Activated CD4-positive, alpha-beta T cell treated with anti-CD3 and anti-CD28 coated beads for 24 hours (primary cell): ENCODE data around the gene EXT2.

Experiments used
- DNase-seq, 2 donors: peaks; one replicate each; pipeline ENCODE4 v3.0.0-alpha.2; 2020; ENCODE audit warnings: low read depth in 2 of 2

Gene EXT2

DNA sequence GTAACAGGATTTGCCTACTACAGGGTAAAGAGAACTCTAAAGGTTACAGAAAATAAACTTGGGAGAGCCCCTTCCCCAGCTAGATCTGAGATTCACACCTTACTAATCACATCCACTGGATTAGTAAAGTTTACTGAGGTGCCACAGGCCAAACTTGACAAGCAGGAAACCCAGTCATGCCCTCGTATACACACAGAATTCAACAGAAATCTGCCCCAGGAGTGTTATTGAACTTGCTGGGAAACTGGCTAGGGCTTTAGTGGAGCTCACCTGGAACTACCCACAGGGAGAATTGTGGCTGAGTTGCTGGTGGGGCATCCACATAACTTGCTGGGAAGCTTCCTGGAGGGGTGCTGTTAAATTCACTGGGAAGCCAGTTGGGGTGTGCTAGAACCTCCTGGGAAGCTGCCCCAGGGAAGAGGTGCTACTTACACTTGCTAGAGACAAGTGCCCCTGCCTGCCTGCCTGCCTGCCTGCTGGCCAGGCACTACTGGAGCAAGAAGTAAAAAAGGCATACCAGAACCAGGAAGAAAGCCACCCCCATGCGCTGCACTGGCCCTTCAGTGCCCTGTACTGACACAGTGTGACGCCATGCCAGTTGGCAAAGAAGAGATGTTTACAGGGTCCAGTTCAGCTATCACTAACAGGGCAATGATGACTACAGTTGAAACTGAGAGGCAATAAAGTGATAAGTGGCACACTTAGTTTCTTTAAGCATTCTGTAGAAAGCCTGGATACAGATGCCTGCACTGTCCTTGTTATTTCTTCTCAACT lies 108.0 kb downstream of the EXT2 start:
- DNase-seq: no peak

DNA sequence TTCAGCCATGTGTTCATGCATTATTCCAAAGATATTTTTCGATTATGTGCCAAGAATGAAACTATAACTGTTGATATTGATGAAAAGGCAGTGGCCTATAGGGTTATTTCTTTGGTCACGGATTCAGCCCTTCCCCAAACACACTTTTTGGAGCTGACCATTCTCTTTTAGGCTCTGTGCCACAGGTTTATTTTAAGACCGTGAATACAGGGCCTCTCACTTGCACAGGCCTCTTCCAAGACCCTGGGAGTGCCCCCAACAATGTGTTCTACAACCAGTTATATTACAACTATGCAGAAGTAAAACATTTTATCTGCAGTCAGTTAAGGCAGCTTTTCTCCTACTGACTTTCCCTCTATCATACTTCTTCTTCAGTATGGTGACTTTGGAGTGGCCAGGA lies 109.9 kb downstream of the EXT2 start:
- DNase-seq: no peak

DNA sequence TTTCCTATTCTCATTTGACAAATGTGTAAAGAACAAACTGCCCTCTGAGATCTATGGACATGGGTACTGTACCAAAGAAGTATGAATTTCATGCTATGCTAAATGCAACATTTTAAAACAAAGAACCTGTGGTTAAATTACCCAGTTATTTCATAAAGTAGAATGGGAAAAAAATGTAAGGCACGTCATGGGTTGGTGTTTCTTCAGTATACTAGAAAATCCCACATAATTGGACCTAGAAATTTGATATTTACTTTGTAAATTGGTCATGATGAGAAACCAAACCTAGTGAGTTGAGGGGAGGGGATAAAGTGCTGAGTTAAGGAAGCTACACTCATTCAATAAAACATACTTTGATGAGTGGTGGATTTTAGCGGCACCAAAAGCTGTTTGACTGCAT lies 110.4 kb downstream of the EXT2 start:
- DNase-seq: no peak

DNA sequence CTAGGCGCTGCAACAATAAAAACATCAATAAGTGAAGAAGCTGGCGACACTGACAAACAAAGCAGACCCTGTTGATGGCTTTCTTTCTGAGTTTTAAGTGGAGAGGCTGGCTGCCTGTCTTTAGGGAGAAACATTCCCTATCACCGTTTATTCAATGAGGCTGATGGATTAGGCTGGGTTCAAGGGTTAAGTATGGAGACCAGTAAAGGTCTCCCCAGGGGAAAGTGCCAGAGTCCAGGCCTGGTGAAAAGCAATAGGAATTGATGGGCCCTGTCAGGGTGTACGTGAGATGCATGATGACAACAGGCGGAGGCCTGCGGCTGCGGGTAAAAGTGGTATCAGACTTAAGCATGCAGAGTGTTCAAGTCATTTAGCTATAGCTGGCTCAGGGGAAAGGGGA lies 111.8 kb downstream of the EXT2 start:
- DNase-seq: no peak

DNA sequence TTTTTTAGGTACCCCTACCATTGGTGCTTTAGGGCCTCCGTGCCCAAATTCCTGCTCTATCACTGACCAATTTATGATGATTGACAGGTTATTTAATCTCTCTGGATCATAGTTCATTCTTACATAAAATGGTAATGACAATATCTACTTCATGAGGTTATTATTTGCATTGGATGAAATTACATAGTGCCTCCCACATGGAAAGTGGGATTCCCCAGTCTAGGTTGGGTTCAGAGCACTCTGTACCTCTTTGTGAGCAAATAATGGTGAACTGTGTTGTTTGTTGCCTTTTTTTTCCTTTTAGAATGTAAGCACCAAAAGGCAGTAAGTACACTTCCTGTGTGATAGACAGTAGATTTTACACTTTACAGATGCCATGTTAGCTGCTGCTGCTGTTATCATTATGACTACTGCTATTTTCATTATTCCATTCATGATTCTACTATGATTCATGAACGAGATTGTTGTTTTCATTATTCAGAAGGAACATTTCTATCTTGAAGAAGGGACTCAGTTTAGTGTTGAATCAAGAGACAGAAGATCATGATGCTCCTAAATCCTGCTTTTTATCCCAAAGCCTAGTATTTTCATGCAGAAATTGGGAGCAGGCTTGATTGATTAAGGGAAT lies 113.6 kb downstream of the EXT2 start:
- DNase-seq: no peak

DNA sequence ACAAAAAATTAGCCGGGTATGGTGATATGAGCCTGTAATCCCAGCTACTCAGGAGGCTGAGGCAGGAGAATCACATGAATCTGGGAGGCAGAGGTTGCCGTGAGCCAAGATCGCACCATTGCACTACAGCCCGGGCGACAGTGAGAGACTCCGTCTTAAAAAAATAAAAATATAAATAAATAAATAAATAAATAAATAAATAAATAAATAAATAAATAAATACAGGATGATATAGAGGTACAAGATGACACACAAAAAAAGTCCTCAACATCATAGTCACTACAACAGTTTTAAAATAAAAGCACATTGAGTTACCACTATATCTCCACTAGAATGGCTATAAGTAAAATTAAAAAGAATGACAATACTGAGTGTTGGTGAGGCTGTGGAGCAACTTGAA lies 116.7 kb downstream of the EXT2 start:
- no peak for DNase-seq

DNA sequence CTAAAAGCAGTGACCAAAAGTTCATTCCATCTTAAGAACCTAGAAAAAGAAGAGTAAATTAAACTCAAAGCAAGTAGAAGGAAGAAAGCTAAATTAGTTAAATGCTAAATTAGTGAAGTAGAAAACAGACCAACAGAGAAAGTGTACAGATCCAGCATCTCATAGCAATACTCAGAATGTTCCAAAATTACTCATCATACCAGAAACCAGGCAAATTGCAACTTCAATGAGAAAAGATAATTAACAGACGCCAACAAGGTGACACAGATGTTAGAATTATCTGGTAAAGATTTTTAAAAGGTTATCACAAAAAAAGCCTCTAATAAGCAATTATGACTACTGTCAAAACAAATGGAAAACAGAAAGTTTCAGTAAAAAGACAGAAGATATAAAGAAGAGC lies 117.7 kb downstream of the EXT2 start:
- DNase-seq: no peak

DNA sequence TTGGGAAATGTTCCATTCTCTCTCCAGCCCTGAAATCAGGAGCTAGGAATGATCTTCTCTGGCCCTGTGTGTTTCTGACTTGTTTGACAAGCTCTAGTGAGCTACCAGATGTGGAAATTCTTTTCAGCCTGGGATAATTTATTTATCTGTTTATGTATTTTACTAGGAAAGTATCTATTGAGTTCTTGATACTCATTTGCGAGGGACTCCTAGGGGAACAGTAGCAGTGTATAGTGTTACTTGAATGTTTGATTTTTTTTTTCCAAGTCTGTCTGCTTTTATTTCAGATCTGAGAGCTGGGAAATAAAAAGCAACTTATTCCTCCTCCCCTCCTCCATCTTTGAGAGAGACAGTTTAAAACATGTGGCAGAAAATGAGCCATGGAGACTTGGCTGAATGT lies 122.0 kb downstream of the EXT2 start:
- DNase-seq: no peak

DNA sequence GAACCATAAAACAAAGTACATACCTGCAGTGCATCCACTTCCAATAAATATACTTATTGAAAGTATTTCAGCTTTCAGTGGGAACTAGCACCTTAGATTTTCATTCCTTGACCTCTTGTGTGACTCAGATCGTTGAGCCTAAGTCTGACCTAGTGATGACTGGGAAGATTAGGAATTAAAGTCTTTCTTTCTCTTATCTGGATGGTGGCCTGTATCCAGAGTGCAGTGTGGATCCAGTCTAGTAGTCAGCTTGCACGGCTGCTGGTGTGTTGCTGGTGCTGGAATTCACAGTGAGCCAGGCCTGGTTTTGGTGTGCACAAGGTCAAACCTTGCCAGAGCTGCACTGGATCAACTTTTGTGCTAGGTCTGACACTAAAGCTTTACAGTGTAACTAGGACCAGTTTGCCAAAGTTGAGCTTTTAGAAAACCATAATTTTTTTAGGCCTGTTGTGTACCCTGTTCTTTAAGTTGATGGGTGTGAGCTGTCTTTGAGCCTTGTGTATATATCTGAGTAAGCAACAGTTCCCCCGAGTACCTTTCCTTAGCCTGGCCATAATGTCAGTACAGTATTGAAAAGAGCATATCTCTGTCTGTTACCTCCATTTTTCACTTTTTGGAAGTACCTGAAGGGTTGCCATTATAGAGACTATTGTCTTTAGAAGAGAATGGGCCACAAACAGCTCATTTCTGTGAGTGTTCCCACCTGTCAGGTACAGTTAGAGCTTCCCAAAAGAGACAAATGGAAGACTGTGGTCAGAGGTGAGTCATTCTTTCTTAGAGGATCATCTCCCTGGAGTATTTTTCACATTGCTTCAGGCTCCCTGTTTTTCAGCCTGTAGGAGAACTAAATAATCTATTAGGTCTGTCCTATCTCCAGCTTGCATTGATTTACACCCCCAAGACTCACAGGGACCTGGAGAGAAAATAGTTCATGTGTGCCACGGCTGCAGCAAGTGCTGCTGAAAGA lies 124.6 kb downstream of the EXT2 start:
- no peak for DNase-seq

DNA sequence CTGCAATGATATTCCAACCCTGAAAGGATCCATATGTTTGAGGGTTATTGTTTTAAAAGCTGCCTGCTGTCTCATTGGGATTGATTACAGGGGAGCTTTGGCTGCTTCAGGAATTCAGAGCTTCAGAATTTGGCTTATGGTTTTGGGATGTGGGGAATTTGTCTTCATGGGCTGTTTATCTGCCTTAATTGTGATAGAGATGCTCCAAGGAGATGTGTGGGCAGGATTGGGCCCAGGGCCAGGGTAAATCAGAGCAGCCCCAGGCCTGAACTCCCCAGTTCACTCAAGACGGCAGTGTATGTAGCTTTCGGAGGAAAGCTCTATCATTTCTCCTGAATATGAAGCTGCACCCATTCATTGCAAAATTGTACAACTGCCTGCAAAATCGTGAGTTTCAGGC lies 126.0 kb downstream of the EXT2 start:
- DNase-seq: no peak

DNA sequence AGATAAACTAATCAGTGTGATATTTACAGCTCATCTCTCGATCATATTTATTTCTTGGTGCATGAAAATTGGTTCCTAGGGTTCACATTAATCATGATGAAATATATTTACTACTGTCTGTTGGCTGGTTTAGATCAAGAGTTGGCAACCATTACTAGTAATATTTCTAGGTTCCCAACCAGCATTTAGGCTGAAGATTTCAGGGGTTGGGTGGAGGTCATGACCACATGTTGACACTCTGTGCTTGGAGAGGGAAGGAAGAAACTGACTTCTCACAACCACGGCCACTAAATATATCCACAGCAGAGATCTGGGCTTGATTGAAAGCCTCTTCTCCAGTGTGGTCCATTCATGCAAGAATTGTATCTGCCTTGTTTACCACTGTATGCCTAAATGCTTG lies 126.5 kb downstream of the EXT2 start:
- no peak for DNase-seq

DNA sequence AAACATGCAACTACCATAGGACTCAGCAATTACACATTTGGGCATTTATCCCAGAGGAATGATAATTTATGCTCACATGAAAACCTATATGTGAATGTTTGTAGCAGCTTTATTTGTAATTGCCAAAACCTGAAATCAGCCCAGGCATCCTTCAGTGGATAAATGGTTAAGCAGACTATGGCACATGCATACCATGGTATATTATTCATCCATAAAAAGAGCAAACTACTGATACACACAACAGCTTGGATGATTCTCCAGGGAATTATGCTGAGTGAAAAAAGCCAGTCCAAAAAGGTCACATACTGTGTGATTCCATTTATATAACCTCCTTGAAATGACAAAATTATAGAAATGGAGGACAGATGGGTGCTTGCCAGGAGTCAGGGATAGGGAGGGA lies 127.8 kb downstream of the EXT2 start:
- no peak for DNase-seq

DNA sequence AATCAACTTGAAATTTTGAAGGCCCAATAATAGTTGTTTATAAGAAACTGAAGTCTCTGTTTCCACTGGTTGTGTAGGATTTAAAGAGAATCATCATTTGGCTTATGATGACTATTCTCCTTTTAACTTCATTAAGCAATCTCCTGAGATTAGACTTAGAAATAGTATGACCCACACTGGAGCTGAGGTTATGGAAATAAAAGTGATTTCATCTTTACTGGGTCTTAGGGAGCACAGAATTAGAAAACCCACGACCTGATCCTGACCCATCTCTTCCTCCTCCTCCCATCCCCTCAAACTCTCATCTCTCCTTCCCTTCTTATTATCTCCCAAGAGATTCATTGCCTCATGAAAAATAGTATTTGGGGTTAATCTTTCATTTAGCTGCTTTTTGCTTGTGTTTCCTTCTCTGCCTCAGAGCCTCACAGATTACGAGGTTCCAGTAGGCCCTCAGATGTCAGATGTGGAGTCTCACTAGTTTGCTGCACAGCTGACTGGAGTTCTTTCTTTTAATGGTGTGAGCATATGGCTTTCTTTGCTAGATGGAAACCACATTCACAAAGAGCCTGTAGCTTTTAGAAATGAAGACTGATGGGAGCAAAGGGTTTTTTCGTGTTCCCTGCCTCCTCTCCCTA lies 129.5 kb downstream of the EXT2 start:
- no peak for DNase-seq

DNA sequence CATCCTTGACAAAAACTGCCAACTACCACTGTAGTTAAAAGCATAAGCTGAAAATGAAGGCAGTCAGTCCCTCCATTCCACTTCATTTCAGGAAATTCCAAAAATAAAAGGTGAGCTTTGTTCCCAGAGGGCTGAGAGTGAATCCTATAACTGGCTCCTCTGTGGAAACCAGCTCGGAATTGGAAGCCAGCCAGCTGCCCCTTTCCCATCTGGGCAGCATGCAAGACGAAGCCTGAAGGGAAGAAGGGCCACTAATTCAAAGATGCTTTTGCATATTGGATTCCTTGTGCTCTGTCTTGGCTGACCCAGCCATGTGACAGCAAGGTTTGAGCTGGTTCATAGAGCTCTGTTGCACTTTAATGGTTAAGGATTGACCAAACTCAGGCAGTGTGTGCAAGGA lies 131.0 kb downstream of the EXT2 start:
- DNase-seq: no peak

DNA sequence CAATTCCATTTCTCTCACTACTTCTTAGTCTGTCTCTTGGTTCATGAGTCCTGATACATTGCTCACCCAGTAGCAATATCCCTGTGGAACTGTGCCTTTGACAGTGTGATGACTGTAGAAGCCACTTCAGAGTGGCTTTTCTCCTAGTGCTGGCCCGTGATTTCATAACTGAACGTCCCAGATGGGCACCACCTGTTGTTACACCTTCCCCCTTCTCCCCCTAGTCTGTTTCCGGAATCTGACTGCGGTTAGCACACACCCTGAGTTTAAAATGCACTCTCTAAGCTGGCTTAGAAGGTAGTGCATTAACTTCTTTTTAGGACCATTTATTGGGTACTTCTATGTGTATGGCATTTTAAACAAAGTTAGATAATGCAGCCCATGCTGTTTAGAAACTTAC lies 131.5 kb downstream of the EXT2 start:
- DNase-seq: no peak

DNA sequence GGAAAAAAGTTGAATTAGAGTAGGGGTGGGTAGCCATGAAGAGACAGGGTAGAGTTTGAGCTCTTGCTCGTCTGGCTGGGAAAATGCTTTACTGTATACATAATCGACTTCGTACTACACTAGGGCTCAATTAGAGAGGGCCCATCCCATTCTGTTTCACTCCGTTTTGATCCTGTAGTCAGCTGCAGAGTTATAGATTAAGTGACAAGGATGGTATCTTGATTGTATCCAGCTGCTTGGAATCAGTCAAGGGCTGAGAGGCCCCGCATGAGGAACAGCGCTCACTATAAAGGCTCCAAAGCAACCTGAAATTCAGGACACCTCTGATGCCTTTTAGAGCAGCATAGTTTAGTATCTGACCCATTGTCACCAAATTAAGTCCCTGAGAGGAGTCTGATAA lies 132.9 kb downstream of the EXT2 start:
- no peak for DNase-seq

DNA sequence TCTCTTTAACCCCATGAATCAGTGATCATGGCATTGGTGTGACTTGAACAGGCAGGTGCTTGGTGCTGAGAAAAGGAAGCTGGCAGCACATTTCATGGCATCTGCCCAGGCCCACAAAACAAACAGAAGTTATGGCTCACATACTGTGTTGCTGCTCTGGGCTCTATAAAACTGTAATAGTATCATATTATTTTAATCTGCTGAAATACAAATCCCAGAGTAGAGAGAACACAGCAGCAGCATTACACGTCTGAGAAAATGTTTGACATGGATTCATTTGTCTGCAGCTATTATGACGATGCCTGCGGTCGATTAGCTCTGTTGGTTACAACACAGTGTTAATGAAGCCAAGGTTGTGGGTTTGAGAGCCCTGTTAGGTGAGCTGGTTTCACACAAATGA lies 133.6 kb downstream of the EXT2 start:
- no peak for DNase-seq

DNA sequence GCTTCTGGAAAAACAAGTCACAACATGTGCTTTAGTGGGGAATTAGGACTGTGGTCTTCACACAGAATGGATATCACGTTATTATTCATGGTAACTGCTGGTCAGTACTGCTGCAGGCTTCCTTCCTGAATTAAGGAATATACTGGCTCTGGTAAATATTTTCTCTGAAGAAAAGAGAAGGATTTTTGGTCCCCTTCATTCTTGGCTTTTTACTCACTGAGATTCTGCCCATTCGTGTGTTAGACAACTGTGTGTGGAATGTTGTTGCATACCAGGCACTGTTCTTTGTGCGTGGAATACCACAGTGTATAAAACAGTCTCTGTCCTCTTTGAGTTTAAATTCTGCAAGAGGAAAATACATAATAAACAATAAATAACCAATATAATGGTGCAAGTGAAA lies 134.1 kb downstream of the EXT2 start:
- no peak for DNase-seq

DNA sequence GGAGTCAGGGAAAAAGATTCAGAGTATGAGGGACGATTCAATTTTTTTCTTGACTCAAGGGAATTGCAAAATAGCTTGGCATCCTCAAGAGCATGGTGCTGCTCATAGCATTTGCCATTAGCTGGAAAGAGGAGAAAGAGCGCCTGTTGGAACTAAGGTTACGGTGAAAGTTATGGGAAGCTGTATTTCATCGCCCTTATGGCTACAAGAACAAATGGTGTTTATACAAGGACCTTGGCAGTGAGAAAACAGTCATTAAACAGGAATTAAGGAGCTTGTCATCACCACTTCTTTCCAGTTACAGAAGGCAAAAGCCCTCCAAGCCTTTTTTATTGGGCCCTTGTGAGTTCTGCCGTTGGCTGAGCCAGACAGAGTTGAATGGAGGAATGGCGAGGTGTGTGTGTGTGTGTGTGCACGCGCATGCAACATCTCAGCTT lies 140.3 kb downstream of the EXT2 start:
- no peak for DNase-seq

DNA sequence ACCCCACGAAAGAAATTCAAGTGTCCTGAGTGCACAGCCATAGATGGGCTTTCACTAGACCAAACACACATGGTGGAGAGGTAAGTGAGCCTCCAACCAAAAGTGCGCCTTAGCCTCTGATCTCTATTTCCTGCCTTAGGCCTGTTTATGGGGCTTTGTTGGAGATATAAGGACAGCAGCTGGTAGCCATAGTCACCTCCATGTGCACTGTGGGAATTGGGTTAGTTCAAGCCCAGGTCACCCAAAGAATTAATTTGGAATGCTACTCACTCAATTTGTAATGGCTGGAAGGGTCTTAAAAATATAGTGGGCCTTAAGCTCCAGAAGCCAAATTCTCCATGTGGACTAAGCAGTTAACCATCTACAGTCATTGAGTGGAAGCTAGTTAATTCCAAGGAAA lies 140.8 kb downstream of the EXT2 start:
- DNase-seq: no peak

DNA sequence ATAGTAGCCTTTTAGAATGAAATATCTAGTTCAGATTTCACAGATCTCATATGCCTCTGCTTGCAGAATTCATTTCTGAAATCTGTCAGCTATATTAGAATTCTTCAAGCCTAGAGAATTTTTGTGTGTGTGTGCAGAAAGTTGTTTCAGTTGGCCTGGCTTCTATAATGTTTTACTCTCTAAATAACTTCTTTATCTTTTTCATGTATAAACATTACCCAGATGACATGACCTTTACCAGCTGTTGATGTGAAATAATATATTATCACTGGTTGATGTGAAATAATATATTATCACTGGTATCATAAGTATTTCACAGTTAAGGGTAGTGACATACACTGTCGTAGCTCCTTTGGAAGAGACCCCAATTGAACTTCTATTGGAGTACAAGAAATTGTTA lies 141.7 kb downstream of the EXT2 start:
- no peak for DNase-seq

DNA sequence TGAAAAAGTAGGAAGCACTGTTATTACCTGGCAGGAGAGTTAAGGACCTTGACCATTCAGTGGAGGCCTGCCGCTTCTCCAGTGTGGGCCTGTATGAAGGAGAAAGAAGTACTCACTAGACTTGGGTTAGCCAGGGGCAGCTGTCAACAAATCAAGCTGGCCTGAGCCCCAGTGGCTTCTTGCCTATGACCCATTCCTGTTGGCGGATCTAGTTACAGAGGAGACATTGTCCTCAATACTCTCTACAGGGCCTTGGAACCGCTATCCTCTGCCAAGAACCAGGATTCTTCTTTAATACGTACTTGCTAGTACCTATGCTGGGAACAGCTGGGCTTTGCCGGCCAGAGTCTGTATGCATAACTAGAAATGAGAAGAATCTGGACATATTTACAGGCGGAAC lies 146.4 kb downstream of the EXT2 start:
- no peak for DNase-seq
